Liver (tissue), 3 donors: Measurements from ENCODE around the gene SLIT3.

Experiments used
- EGR1 ChIP-seq, 2 donors: IDR thresholded peaks; 2 replicates each; pipeline ENCODE4 v1.6.1; 2016 to 2018; ENCODE audit warnings: antibody characterized with exemption in 2 of 2, low read depth in 2 of 2
- FOXA1 ChIP-seq: IDR thresholded peaks from 2 replicates; pipeline ENCODE4 v1.6.1; 2016; ENCODE audit warnings: antibody characterized with exemption
- GABPA ChIP-seq, 2 donors: IDR thresholded peaks in 1 of 2; conservative IDR thresholded peaks in 1 of 2; 2 replicates each; pipeline ENCODE4 v1.6.1; 2016; ENCODE audit warnings: antibody characterized with exemption in 2 of 2, mild to moderate bottlenecking in 1 of 2, moderate library complexity in 1 of 2
- HNF4A ChIP-seq, 2 donors: conservative IDR thresholded peaks; 2 replicates each; pipeline ENCODE4 v1.6.1; 2016; ENCODE audit warnings: antibody characterized with exemption in 2 of 2, mild to moderate bottlenecking in 2 of 2
- JUND ChIP-seq, 2 donors: IDR thresholded peaks; 2 replicates each; pipeline ENCODE4 v1.6.1; 2016; ENCODE audit warnings: antibody characterized with exemption in 2 of 2
- NR2F2 ChIP-seq: IDR thresholded peaks from 2 replicates; pipeline ENCODE4 v1.6.1; 2016; ENCODE audit warnings: antibody characterized with exemption
- RAD21 ChIP-seq, 2 donors: IDR thresholded peaks; 2 replicates each; pipeline ENCODE4 v1.6.1; 2016; ENCODE audit warnings: antibody characterized with exemption in 2 of 2, mild to moderate bottlenecking in 2 of 2
- SP1 ChIP-seq: IDR thresholded peaks from 2 replicates; pipeline ENCODE4 v1.6.1; 2018; ENCODE audit warnings: antibody characterized with exemption, mild to moderate bottlenecking
- TAF1 ChIP-seq: conservative IDR thresholded peaks from 2 replicates; pipeline ENCODE4 v1.6.1; 2016; ENCODE audit warnings: antibody characterized with exemption, mild to moderate bottlenecking
- TF ChIP-seq, protein P1 (sequence below): IDR thresholded peaks from 2 replicates; pipeline ENCODE4 v1.6.1; 2016; ENCODE audit warnings: antibody characterized with exemption
- TF ChIP-seq, protein P2 (sequence below): fragments of 150-350 bp; IDR thresholded peaks from 2 replicates; pipeline ENCODE4 v1.5.1; 2017; ENCODE audit warnings: improper control_type of control experiment, low read depth, low read length; ENCODE audit not compliant: missing input control
- TF ChIP-seq, protein P3 (sequence below): IDR thresholded peaks from 2 replicates; pipeline ENCODE4 v1.6.1; 2016; ENCODE audit warnings: antibody characterized with exemption, mild to moderate bottlenecking
- TF ChIP-seq, protein P4 (sequence below): IDR thresholded peaks from 2 replicates; pipeline ENCODE4 v1.6.1; 2016; ENCODE audit warnings: antibody characterized with exemption
- donor health status: healthy.
- donor health status: healthy.

DNA sequence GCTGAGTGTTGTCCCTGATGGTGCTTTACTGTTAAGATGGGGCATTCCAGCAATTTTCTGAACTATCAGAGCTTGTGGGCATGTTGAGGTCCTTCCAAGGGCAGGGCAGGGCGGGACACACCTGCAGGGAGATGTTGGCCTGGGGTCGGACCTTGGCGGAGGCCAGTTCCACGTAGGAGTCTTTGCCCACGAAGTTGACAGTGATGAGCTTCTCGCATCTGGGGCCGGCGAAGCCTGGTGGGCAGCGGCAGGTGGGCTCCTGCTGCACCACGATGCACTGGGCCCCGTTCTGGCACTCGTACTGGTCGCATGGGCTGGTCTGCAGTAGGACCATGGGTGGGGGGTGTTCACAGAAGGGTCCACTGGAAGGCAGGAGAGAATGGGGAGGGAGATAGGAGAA lies 615.4 kb downstream of the SLIT3 start:
- no peak for TF ChIP-seq RAD21 (IDR thresholded peaks at IDR 0.05)
- TF ChIP-seq, protein P1, sequence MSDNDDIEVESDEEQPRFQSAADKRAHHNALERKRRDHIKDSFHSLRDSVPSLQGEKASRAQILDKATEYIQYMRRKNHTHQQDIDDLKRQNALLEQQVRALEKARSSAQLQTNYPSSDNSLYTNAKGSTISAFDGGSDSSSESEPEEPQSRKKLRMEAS: no peak
- TF ChIP-seq, protein P2, sequence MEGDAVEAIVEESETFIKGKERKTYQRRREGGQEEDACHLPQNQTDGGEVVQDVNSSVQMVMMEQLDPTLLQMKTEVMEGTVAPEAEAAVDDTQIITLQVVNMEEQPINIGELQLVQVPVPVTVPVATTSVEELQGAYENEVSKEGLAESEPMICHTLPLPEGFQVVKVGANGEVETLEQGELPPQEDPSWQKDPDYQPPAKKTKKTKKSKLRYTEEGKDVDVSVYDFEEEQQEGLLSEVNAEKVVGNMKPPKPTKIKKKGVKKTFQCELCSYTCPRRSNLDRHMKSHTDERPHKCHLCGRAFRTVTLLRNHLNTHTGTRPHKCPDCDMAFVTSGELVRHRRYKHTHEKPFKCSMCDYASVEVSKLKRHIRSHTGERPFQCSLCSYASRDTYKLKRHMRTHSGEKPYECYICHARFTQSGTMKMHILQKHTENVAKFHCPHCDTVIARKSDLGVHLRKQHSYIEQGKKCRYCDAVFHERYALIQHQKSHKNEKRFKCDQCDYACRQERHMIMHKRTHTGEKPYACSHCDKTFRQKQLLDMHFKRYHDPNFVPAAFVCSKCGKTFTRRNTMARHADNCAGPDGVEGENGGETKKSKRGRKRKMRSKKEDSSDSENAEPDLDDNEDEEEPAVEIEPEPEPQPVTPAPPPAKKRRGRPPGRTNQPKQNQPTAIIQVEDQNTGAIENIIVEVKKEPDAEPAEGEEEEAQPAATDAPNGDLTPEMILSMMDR: no peak
- TF ChIP-seq, protein P3, sequence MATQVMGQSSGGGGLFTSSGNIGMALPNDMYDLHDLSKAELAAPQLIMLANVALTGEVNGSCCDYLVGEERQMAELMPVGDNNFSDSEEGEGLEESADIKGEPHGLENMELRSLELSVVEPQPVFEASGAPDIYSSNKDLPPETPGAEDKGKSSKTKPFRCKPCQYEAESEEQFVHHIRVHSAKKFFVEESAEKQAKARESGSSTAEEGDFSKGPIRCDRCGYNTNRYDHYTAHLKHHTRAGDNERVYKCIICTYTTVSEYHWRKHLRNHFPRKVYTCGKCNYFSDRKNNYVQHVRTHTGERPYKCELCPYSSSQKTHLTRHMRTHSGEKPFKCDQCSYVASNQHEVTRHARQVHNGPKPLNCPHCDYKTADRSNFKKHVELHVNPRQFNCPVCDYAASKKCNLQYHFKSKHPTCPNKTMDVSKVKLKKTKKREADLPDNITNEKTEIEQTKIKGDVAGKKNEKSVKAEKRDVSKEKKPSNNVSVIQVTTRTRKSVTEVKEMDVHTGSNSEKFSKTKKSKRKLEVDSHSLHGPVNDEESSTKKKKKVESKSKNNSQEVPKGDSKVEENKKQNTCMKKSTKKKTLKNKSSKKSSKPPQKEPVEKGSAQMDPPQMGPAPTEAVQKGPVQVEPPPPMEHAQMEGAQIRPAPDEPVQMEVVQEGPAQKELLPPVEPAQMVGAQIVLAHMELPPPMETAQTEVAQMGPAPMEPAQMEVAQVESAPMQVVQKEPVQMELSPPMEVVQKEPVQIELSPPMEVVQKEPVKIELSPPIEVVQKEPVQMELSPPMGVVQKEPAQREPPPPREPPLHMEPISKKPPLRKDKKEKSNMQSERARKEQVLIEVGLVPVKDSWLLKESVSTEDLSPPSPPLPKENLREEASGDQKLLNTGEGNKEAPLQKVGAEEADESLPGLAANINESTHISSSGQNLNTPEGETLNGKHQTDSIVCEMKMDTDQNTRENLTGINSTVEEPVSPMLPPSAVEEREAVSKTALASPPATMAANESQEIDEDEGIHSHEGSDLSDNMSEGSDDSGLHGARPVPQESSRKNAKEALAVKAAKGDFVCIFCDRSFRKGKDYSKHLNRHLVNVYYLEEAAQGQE: no peak
- no peak for TF ChIP-seq TAF1
- no peak for TF ChIP-seq EGR1 (IDR thresholded peaks at IDR 0.05; ENCODE audit: low read depth in 2 of 2)
- TF ChIP-seq SP1: no peak
- no peak for TF ChIP-seq JUND (IDR thresholded peaks at IDR 0.05)
- no peak for TF ChIP-seq FOXA1
- TF ChIP-seq HNF4A (conservative IDR thresholded peaks at IDR 0.05): no peak
- no peak for TF ChIP-seq GABPA (IDR thresholded peaks at IDR 0.05 in 1 of 2, conservative IDR thresholded peaks at IDR 0.05 in 1 of 2)
- no peak for TF ChIP-seq NR2F2
- TF ChIP-seq, protein P4, sequence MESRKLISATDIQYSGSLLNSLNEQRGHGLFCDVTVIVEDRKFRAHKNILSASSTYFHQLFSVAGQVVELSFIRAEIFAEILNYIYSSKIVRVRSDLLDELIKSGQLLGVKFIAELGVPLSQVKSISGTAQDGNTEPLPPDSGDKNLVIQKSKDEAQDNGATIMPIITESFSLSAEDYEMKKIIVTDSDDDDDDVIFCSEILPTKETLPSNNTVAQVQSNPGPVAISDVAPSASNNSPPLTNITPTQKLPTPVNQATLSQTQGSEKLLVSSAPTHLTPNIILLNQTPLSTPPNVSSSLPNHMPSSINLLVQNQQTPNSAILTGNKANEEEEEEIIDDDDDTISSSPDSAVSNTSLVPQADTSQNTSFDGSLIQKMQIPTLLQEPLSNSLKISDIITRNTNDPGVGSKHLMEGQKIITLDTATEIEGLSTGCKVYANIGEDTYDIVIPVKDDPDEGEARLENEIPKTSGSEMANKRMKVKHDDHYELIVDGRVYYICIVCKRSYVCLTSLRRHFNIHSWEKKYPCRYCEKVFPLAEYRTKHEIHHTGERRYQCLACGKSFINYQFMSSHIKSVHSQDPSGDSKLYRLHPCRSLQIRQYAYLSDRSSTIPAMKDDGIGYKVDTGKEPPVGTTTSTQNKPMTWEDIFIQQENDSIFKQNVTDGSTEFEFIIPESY: no peak
